Nephron progenitor cell (in vitro differentiated cells): ENCODE results near the gene PTPRD.

Experiments used
- DNase-seq: peaks from one replicate; pipeline ENCODE4 v3.0.0; 2021
- H3K27ac Mint-ChIP-seq: 2 replicates; pipeline ENCODE4 v1.8.0; 2021; ENCODE audit warnings: mild to moderate bottlenecking, moderate library complexity, mixed read lengths
- H3K27me3 Mint-ChIP-seq: 2 replicates; pipeline ENCODE4 v1.8.0; 2021; ENCODE audit warnings: mild to moderate bottlenecking, low read depth, mixed read lengths; ENCODE audit not compliant: poor library complexity
- H3K36me3 Mint-ChIP-seq: 2 replicates; pipeline ENCODE4 v1.8.0; 2021; ENCODE audit warnings: low read depth, mixed read lengths
- H3K4me1 Mint-ChIP-seq: 2 replicates; pipeline ENCODE4 v1.8.0; 2021; ENCODE audit warnings: mixed read lengths
- H3K4me3 Mint-ChIP-seq: 2 replicates; pipeline ENCODE4 v1.8.0; 2021; ENCODE audit warnings: mild to moderate bottlenecking, moderate library complexity, mixed read lengths
- H3K9me3 Mint-ChIP-seq: 2 replicates; pipeline ENCODE4 v1.8.0; 2021; ENCODE audit warnings: mild to moderate bottlenecking, moderate library complexity, mixed read lengths
- TF ChIP-seq, protein P1 (sequence below): fragments of 200-600 bp; sonication (generic); IDR thresholded peaks from 2 replicates; pipeline ENCODE4 v1.5.0; 2021; ENCODE audit warnings: antibody characterized with exemption

The PTPRD gene

DNA sequence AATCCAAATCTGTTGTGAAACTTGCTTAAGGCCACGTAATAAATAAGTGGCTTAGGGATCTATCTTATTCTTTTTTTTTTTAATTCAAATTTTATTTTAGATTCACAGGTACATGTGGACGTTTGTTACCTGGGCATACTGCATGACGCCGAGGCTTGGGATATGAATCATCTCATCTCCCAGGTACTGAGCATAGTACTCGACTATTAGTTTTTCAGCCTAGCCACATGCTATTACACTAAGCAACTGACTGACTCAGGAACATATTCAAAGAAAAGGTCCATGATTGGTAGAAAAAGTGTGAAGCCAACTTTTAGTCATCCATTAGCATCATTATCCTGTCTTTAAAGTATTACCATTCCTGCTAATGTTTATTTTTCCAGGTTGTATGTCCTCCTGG, 1709.7 kb downstream of the PTPRD start:
- TF ChIP-seq, protein P1, sequence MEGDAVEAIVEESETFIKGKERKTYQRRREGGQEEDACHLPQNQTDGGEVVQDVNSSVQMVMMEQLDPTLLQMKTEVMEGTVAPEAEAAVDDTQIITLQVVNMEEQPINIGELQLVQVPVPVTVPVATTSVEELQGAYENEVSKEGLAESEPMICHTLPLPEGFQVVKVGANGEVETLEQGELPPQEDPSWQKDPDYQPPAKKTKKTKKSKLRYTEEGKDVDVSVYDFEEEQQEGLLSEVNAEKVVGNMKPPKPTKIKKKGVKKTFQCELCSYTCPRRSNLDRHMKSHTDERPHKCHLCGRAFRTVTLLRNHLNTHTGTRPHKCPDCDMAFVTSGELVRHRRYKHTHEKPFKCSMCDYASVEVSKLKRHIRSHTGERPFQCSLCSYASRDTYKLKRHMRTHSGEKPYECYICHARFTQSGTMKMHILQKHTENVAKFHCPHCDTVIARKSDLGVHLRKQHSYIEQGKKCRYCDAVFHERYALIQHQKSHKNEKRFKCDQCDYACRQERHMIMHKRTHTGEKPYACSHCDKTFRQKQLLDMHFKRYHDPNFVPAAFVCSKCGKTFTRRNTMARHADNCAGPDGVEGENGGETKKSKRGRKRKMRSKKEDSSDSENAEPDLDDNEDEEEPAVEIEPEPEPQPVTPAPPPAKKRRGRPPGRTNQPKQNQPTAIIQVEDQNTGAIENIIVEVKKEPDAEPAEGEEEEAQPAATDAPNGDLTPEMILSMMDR, result no peak
- Mint-ChIP-seq H3K27me3 (peaks cover 11% of the 10 kb centered on the region), H3K9me3 (no peaks in the 10 kb centered on the region), H3K36me3 (no peaks in the 10 kb centered on the region), H3K4me1 (no peaks in the 10 kb centered on the region), H3K4me3 (no peak overlapping the region), H3K27ac (no peak overlapping the region)
- no peak for DNase-seq

DNA sequence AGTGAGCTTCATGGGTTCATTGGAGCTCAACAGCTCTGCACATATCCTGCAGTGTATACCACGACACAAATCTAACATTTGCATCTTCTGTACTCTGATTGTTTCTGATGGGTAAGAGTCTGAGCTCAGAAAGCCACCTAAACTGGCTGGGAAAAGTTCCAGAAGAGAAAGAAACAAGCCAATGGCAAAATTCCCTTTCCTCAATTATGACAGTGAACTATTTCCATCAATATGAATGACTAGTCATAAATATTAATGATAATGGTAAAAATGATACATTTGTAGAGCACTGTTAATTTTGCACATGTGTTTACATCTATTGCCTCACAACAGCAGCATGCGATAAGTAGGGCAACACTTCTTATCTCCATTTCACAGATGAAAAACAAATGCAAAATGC, 1711.7 kb downstream of the PTPRD start:
- H3K27me3 Mint-ChIP-seq, result peaks cover 8% of the 10 kb centered on the region
- H3K9me3 Mint-ChIP-seq, result no peaks in the 10 kb centered on the region
- H3K27ac Mint-ChIP-seq, result no peak overlapping the region
- H3K4me3 Mint-ChIP-seq, result no peak overlapping the region
- TF ChIP-seq, protein P1, result no peak
- DNase-seq, result no peak
- no peaks in the 10 kb centered on the region for H3K36me3 Mint-ChIP-seq
- no peaks in the 10 kb centered on the region for H3K4me1 Mint-ChIP-seq

- peaks cover 13% of the 10 kb centered on the region for H3K4me1 Mint-ChIP-seq
- no peak overlapping the region for H3K27ac Mint-ChIP-seq
- no peak overlapping the region for H3K4me3 Mint-ChIP-seq
- no peaks in the 10 kb centered on the region for H3K36me3 Mint-ChIP-seq
- TF ChIP-seq, protein P1, result no peak
- no peaks in the 10 kb centered on the region for H3K9me3 Mint-ChIP-seq
- no peak for DNase-seq
- no peaks in the 10 kb centered on the region for H3K27me3 Mint-ChIP-seq
Observed at GRCh38 chr9:8899511-8899910, 1713.3 kb downstream of the PTPRD start.

DNA sequence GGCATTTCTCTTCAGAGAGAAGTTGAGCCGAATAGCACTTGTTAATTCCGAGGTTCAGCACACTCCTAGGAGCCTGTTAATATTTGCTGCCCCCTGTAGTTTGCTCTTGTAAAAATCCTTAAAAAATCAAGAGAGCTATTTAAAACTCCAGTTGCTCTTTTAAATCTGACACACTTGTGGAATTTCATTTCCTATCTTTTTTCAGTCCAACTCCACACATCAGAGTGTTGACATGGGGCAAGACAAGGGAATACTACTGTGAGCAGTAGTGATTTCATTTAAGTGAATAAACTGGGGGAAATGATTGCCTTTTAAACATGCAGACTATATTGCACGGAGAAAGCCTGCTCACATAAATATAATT, 1717.0 kb downstream of the PTPRD start:
- Mint-ChIP-seq H3K9me3 (no peaks in the 10 kb centered on the region), H3K4me3 (no peak overlapping the region), H3K27ac (no peak overlapping the region), H3K4me1 (peaks cover 19% of the 10 kb centered on the region), H3K27me3 (peaks cover 4% of the 10 kb centered on the region), H3K36me3 (no peaks in the 10 kb centered on the region)
- TF ChIP-seq, protein P1, result peak; percentile 70
- peak; percentile 9 for DNase-seq

DNA sequence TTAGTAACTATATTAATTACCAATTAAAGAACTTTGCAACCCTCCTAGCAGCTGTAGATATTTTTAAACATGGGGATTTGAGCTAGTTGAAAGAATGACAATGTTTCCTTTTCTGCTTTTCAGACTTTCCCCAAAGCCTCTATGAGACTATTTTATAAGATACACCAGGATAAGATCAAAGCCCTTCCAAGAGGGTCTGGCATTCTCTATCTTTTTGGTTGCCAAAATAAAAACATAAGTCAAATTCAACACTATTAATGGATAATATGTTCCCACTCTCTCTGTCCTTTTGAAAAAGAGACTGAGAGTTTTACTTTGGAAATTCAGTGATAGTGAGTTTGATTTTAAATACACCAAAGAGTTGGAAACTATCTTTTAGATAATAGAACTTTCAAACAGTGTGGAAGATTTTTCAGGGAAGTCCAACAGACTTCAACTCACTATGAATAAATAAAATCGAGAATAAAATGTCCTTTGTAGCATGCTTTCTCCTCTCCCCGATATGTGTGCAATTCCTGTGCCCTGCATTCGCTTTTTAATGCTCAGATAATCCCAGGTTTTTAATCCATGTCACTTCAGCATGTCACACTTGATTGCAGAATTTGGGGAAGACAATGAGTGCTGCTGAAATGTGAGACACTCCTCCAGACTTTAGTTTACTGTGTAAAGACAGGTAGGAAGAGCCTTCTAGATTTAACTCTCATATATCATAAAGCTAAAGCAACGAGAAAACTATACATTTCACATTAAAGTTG, 1717.5 kb downstream of the PTPRD start:
- peaks cover 4% of the 10 kb centered on the region for H3K27me3 Mint-ChIP-seq
- peaks cover 19% of the 10 kb centered on the region for H3K4me1 Mint-ChIP-seq
- DNase-seq, result no peak
- H3K27ac Mint-ChIP-seq, result no peak overlapping the region
- TF ChIP-seq, protein P1, result no peak
- no peak overlapping the region for H3K4me3 Mint-ChIP-seq
- H3K9me3 Mint-ChIP-seq, result no peaks in the 10 kb centered on the region
- H3K36me3 Mint-ChIP-seq, result no peaks in the 10 kb centered on the region

DNA sequence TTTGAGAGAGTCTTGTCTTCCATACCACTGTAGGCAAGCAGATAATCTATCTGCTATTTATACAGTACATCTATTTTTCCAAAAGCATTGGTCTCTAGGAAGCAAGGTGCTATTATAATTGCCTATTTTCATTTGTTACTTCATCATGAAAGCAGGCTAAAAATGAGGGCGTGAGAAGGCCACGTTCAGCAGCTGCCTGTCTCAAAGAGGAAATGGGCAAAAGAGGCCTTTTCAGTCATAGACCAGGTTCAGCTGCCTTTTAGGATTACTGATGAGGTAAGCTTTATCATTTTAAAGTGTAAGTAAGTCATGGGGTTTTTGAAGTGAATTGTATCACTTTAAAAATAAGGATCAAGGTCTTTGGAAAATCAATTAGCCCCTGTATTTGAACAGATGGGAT, 1722.1 kb downstream of the PTPRD start:
- no peak overlapping the region for H3K27ac Mint-ChIP-seq
- H3K4me1 Mint-ChIP-seq, result peaks cover 25% of the 10 kb centered on the region
- peaks cover 4% of the 10 kb centered on the region for H3K27me3 Mint-ChIP-seq
- DNase-seq, result no peak
- H3K36me3 Mint-ChIP-seq, result no peaks in the 10 kb centered on the region
- TF ChIP-seq, protein P1, result no peak
- no peak overlapping the region for H3K4me3 Mint-ChIP-seq
- H3K9me3 Mint-ChIP-seq, result no peaks in the 10 kb centered on the region
